Neural crest cell (in vitro differentiated cells): ENCODE results near the gene EGFR. TPM values are rescaled to one million over a fixed set of nuclear protein-coding genes. Genes with fewer than 3 reads are reported as not detected.

Experiments used
- DNase-seq: peaks from one replicate; pipeline ENCODE4 v3.0.0; 2021; ENCODE audit warnings: low read depth, mixed read lengths, low spot score
- H3K27ac Mint-ChIP-seq: one replicate; pipeline ENCODE4 v1.8.0; 2021; ENCODE audit warnings: mild to moderate bottlenecking, mixed read lengths; ENCODE audit not compliant: unreplicated experiment
- H3K27me3 Mint-ChIP-seq: 2 replicates; pipeline ENCODE4 v1.8.0; 2021; ENCODE audit warnings: low read depth, mild to moderate bottlenecking, mixed read lengths
- H3K36me3 Mint-ChIP-seq: 2 replicates; pipeline ENCODE4 v1.8.0; 2021; ENCODE audit warnings: low read depth, mild to moderate bottlenecking, mixed read lengths
- H3K4me1 Mint-ChIP-seq: 2 replicates; pipeline ENCODE4 v1.8.0; 2021; ENCODE audit warnings: mixed read lengths
- H3K4me3 Mint-ChIP-seq: one replicate; pipeline ENCODE4 v1.8.0; 2021; ENCODE audit warnings: mild to moderate bottlenecking, mixed read lengths
- H3K9me3 Mint-ChIP-seq: 2 replicates; pipeline ENCODE4 v1.8.0; 2021; ENCODE audit warnings: mixed read lengths
- CTCF ChIP-seq: fragments of 200-600 bp; sonication (generic); conservative IDR thresholded peaks from 2 replicates; pipeline ENCODE4 v1.5.0; 2021; ENCODE audit warnings: antibody characterized with exemption, mild to moderate bottlenecking
- total RNA-seq: library from RNA; stranded (reverse); gene quantifications from 2 replicates; pipeline ENCODE4 v1.2.1, GENCODE V29; 2021

The EGFR gene
- total RNA-seq, 1 donor from 2014 or later, result 2.3 TPM

GRCh38 chr7:55157764-55158105, 138.9 kb downstream of the EGFR start:
- no peak for TF ChIP-seq CTCF
- Mint-ChIP-seq H3K27me3 (no peaks in the 10 kb centered on the region), H3K36me3 (no peaks in the 10 kb centered on the region), H3K4me1 (peaks cover 17% of the 10 kb centered on the region), H3K9me3 (no peaks in the 10 kb centered on the region), H3K4me3 (no peak overlapping the region), H3K27ac (no peak overlapping the region)
- no peak for DNase-seq

- no peaks in the 10 kb centered on the region for H3K27me3 Mint-ChIP-seq
- H3K27ac Mint-ChIP-seq, result no peak overlapping the region
- no peaks in the 10 kb centered on the region for H3K36me3 Mint-ChIP-seq
- no peak for DNase-seq
- H3K4me1 Mint-ChIP-seq, result peaks cover 17% of the 10 kb centered on the region
- TF ChIP-seq CTCF, result no peak
- H3K9me3 Mint-ChIP-seq, result no peaks in the 10 kb centered on the region
- H3K4me3 Mint-ChIP-seq, result no peak overlapping the region
These were observed 139.9 kb downstream of the EGFR start for GRCh38 chr7:55158541-55159382.

GRCh38 chr7:55160539-55160938, 141.7 kb downstream of the EGFR start:
- H3K4me3 Mint-ChIP-seq, result no peak overlapping the region
- H3K27ac Mint-ChIP-seq, result no peak overlapping the region
- H3K4me1 Mint-ChIP-seq, result peaks cover 17% of the 10 kb centered on the region
- no peak for DNase-seq
- H3K9me3 Mint-ChIP-seq, result no peaks in the 10 kb centered on the region
- no peaks in the 10 kb centered on the region for H3K27me3 Mint-ChIP-seq
- H3K36me3 Mint-ChIP-seq, result no peaks in the 10 kb centered on the region
- TF ChIP-seq CTCF, result no peak

- Mint-ChIP-seq H3K27ac (no peak overlapping the region), H3K4me1 (peaks cover 17% of the 10 kb centered on the region), H3K9me3 (no peaks in the 10 kb centered on the region), H3K4me3 (no peak overlapping the region), H3K27me3 (no peaks in the 10 kb centered on the region), H3K36me3 (no peaks in the 10 kb centered on the region)
- no peak for TF ChIP-seq CTCF
- no peak for DNase-seq
These were observed 142.4 kb downstream of the EGFR start for GRCh38 chr7:55161154-55161687.

- H3K27me3 Mint-ChIP-seq, result no peaks in the 10 kb centered on the region
- H3K27ac Mint-ChIP-seq, result no peak overlapping the region
- no peak for DNase-seq
- no peak overlapping the region for H3K4me3 Mint-ChIP-seq
- H3K36me3 Mint-ChIP-seq, result no peaks in the 10 kb centered on the region
- peaks cover 5% of the 10 kb centered on the region for H3K9me3 Mint-ChIP-seq
- no peak for TF ChIP-seq CTCF
- peaks cover 6% of the 10 kb centered on the region for H3K4me1 Mint-ChIP-seq
These were observed 143.7 kb downstream of the EGFR start for GRCh38 chr7:55162476-55162875.
